HepG2 (cell line): ENCODE results near the gene ZC3H18. TPM values are rescaled to one million over a fixed set of nuclear protein-coding genes. Genes with fewer than 3 reads are reported as not detected.

Experiments
- ETV6 ChIP-seq: sonication (generic); formaldehyde crosslinking; conservative IDR thresholded peaks from 2 replicates; pipeline ENCODE4 v1.4.0; 2020; ENCODE audit warnings: missing genetic modification reagents
- FOXK2 ChIP-seq: fragments of 450-650 bp; IDR thresholded peaks from 2 replicates; pipeline ENCODE4 v1.6.1; 2016
- MXD4 ChIP-seq: IDR thresholded peaks from 2 replicates; pipeline ENCODE4 v1.6.1; 2016; ENCODE audit warnings: mild to moderate bottlenecking, missing biosample characterization, missing genetic modification reagents
- MYPOP ChIP-seq: sonication (generic); formaldehyde crosslinking; IDR thresholded peaks from 2 replicates; pipeline ENCODE4 v1.8.1; 2023; ENCODE audit warnings: mild to moderate bottlenecking, moderate library complexity, missing genetic modification reagents
- NBN ChIP-seq: fragments of 450-650 bp; conservative IDR thresholded peaks from 2 replicates; pipeline ENCODE4 v1.6.1; 2017
- NCOR1 ChIP-seq: fragments of 200-600 bp; sonication (generic); IDR thresholded peaks from 2 replicates; pipeline ENCODE4 v1.7.0; 2017; ENCODE audit warnings: antibody characterized with exemption, low read length, borderline replicate concordance
- SKIL ChIP-seq: sonication (generic); formaldehyde crosslinking; IDR thresholded peaks from 2 replicates; pipeline ENCODE4 v1.8.0; 2022; ENCODE audit warnings: missing genetic modification reagents, mild to moderate bottlenecking, moderate library complexity, borderline replicate concordance
- TEAD2 ChIP-seq: sonication (generic); formaldehyde crosslinking; IDR thresholded peaks from 2 replicates; pipeline ENCODE4 v1.9.0; 2021; ENCODE audit warnings: missing genetic modification reagents
- ZNF557 ChIP-seq: sonication (generic); formaldehyde crosslinking; IDR thresholded peaks from 2 replicates; pipeline ENCODE4 v1.4.0; 2020; ENCODE audit warnings: missing genetic modification reagents
- ZNF609 ChIP-seq: sonication (generic); formaldehyde crosslinking; IDR thresholded peaks from 2 replicates; pipeline ENCODE4 v1.4.0; 2020; ENCODE audit warnings: mild to moderate bottlenecking, missing genetic modification reagents, borderline replicate concordance
- ZNF614 ChIP-seq: IDR thresholded peaks from 2 replicates; pipeline ENCODE4 v1.6.1; 2018; ENCODE audit warnings: missing biosample characterization, missing genetic modification reagents, inconsistent platforms, borderline replicate concordance
- ZNF710 ChIP-seq: sonication (generic); formaldehyde crosslinking; IDR thresholded peaks from 2 replicates; pipeline ENCODE4 v1.5.0; 2020; ENCODE audit warnings: mild to moderate bottlenecking, missing genetic modification reagents, borderline replicate concordance
- ZNF746 ChIP-seq: sonication (generic); formaldehyde crosslinking; IDR thresholded peaks from 2 replicates; pipeline ENCODE4 v1.8.0; 2022; ENCODE audit warnings: mild to moderate bottlenecking, missing genetic modification reagents
- polyA plus RNA-seq, 8 experiments: library from polyadenylated mRNA; depleted of rRNA in 3 of 8; stranded (reverse) in 7 of 8; unstranded in 1 of 8; fragments of >200 nt; fragmentation: Illumina TruSeq in 4 of 8; extraction: Trizol in 4 of 8; gene quantifications; 2 replicates each; pipeline versions ENCODE4 v1.2.1 to v1.2.3, GENCODE V29; 2011 to 2016; ENCODE audit warnings: low read depth in 4 of 8, missing spikeins in 1 of 8, mixed read lengths in 1 of 8; ENCODE audit not compliant: insufficient read depth in 1 of 8
- total RNA-seq, 5 experiments: library from RNA; depleted of rRNA; stranded (reverse); fragments of >200 nt; fragmentation: Illumina TruSeq; extraction: Trizol; gene quantifications; 2 replicates each; pipeline ENCODE4 v1.2.3, GENCODE V29; 2016; ENCODE audit warnings: low read depth in 1 of 5
- TF ChIP-seq, protein P1 (sequence below): sonication (generic); formaldehyde crosslinking; IDR thresholded peaks from 2 replicates; pipeline ENCODE4 v1.4.0; 2020; ENCODE audit warnings: missing genetic modification reagents, borderline replicate concordance

Gene ZC3H18
- total and polyA plus RNA-seq, 2 of the 13 experiments (the other 11 are each of a cell fraction or from before 2014, with no cell fraction given): 11.2 to 27.4 TPM

DNA sequence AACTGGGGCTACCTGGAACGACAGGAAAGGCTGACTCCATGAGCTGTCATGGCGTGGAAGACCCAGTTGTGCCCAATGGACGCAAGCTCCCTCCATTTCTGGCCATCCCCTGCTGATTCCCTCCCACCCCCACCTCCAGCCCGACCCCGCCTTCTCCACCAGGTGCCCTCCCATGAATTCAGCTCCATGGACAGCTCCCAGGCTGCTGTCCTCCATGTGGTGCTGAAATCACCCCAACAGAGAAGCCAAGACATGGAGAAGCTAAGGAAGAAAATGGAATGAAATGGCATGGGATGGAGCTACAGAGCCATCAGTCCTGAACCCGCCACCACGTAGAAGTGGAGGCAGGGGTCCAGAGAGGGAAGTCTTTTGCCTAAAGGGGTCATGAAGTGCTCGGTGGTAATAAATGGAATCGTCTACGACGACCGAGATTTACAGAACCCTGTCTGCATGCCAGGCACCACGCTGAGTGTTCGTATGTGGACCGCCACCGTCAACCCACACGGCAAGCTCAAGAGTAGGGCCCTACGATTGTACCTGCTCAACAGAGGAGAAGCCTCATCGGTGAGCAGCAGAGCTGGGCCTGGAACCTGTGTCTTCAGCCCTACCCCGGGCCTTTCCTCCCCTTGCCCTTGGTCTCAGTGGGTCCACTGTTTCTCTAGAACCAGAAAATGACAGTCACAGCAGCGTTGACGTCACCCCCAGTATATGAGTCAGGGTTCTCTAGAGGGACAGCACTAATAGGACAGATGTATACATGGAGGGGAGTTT, 9.3 kb upstream of the ZC3H18 start (continued):
- TF ChIP-seq, protein P1, sequence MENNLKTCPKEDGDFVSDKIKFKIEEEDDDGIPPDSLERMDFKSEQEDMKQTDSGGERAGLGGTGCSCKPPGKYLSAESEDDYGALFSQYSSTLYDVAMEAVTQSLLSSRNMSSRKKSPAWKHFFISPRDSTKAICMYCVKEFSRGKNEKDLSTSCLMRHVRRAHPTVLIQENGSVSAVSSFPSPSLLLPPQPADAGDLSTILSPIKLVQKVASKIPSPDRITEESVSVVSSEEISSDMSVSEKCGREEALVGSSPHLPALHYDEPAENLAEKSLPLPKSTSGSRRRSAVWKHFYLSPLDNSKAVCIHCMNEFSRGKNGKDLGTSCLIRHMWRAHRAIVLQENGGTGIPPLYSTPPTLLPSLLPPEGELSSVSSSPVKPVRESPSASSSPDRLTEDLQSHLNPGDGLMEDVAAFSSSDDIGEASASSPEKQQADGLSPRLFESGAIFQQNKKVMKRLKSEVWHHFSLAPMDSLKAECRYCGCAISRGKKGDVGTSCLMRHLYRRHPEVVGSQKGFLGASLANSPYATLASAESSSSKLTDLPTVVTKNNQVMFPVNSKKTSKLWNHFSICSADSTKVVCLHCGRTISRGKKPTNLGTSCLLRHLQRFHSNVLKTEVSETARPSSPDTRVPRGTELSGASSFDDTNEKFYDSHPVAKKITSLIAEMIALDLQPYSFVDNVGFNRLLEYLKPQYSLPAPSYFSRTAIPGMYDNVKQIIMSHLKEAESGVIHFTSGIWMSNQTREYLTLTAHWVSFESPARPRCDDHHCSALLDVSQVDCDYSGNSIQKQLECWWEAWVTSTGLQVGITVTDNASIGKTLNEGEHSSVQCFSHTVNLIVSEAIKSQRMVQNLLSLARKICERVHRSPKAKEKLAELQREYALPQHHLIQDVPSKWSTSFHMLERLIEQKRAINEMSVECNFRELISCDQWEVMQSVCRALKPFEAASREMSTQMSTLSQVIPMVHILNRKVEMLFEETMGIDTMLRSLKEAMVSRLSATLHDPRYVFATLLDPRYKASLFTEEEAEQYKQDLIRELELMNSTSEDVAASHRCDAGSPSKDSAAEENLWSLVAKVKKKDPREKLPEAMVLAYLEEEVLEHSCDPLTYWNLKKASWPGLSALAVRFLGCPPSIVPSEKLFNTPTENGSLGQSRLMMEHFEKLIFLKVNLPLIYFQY (CRISPR knock-in tag): peak; percentile 99
- TF ChIP-seq ZNF609 (CRISPR knock-in tag): peak; percentile 71
- TF ChIP-seq ZNF710 (CRISPR knock-in tag): peak; percentile 85
- TF ChIP-seq MYPOP: peak; percentile 80; the same call in 1 of the 2 replicates
- TF ChIP-seq FOXK2: no peak
- TF ChIP-seq ZNF614 (CRISPR knock-in tag): peak; percentile 99
- TF ChIP-seq ZNF746 (CRISPR knock-in tag): peak; percentile 79
- TF ChIP-seq SKIL: peak; percentile 86
- peak; percentile 99 for TF ChIP-seq TEAD2 (CRISPR knock-in tag)
- peak; percentile 100 for TF ChIP-seq ETV6 (CRISPR knock-in tag)
- TF ChIP-seq ZNF557 (CRISPR knock-in tag): peak; percentile 100
- TF ChIP-seq NBN: no peak
- TF ChIP-seq MXD4: peak; percentile 98
- no peak for TF ChIP-seq NCOR1
